ENCODE measurements around the gene RHOH.

The RHOH gene

GRCh38 chr4:40185830-40186664 is 10.8 kb upstream of the RHOH start:
- no peak for TF ChIP-seq CTCF (conservative IDR thresholded peaks at IDR 0.05; ENCODE audit: low read length)
- no peak overlapping the region for H3K4me3 ChIP-seq (ENCODE audit: low read length)
- peak; percentile 67 for DNase-seq (ENCODE audit: low read depth)

- DNase-seq (ENCODE audit: low read depth), result no peak
- no peak for TF ChIP-seq CTCF (conservative IDR thresholded peaks at IDR 0.05; ENCODE audit: low read length)
- no peak overlapping the region for H3K4me3 ChIP-seq (ENCODE audit: low read length)
Observed at GRCh38 chr4:40186665-40187014, 10.2 kb upstream of the RHOH start.

GRCh38 chr4:40187386-40187906 is 9.4 kb upstream of the RHOH start:
- no peak for TF ChIP-seq CTCF (conservative IDR thresholded peaks at IDR 0.05; ENCODE audit: low read length)
- H3K4me3 ChIP-seq (ENCODE audit: low read length), result no peak overlapping the region
- no peak for DNase-seq (ENCODE audit: low read depth)

- no peak overlapping the region for H3K4me3 ChIP-seq (ENCODE audit: low read length)
- no peak for TF ChIP-seq CTCF (conservative IDR thresholded peaks at IDR 0.05; ENCODE audit: low read length)
- no peak for DNase-seq (ENCODE audit: low read depth)
Observed at GRCh38 chr4:40190019-40190418, 6.8 kb upstream of the RHOH start.

- no peak for DNase-seq (ENCODE audit: low read depth)
- no peak for TF ChIP-seq CTCF (conservative IDR thresholded peaks at IDR 0.05; ENCODE audit: low read length)
- no peak overlapping the region for H3K4me3 ChIP-seq (ENCODE audit: low read length)
Observed at GRCh38 chr4:40190465-40190864, 6.4 kb upstream of the RHOH start.

- H3K4me3 ChIP-seq (ENCODE audit: low read length), result no peak overlapping the region
- DNase-seq (ENCODE audit: low read depth), result no peak
- no peak for TF ChIP-seq CTCF (conservative IDR thresholded peaks at IDR 0.05; ENCODE audit: low read length)
Observed at GRCh38 chr4:40190880-40191815, 5.7 kb upstream of the RHOH start.

All from AG10803 (cell line).